PFSK-1 (cell line): ENCODE results near the gene CDYL.

Source experiments
- POLR2AphosphoS5 ChIP-seq: IDR thresholded peaks from 2 replicates; pipeline ENCODE4 v1.6.1; 2012; ENCODE audit warnings: low read depth, mild to moderate bottlenecking, control low read depth, low read length, moderate library complexity
- SIN3A ChIP-seq: IDR thresholded peaks from 2 replicates; pipeline ENCODE4 v1.6.1; 2012; ENCODE audit warnings: mild to moderate bottlenecking, low read length, moderate library complexity, borderline replicate concordance; ENCODE audit not compliant: insufficient read depth
- TAF1 ChIP-seq: IDR thresholded peaks from 2 replicates; pipeline ENCODE4 v1.6.1; 2012; ENCODE audit warnings: low read length, control low read depth, borderline replicate concordance; ENCODE audit not compliant: insufficient read depth

GRCh38 chr6:4894049-4894448 lies 117.8 kb downstream of the CDYL start:
- TF ChIP-seq POLR2AphosphoS5 (no peak), TAF1 (no peak), SIN3A (no peak)
